Heart right ventricle (tissue), 16 donors: ENCODE measurements around the gene NF2. TPM values are rescaled to one million over a fixed set of nuclear protein-coding genes. Genes with fewer than 3 reads are reported as not detected.

ENCODE experiments used
- ATAC-seq, 8 donors: fragments of 200-7000 bp; cut with Tn5 transposase; one replicate each; pipeline ENCODE4 v1.9.1; 2020; ENCODE audit warnings: mild to moderate bottlenecking in 8 of 8, moderate library complexity in 8 of 8, moderate number of reproducible peaks in 1 of 8
- DNase-seq, 2 donors: peaks; one replicate each; pipeline ENCODE4 v3.0.0-alpha.2; 2020
- H3K27ac ChIP-seq, 10 donors: fragments of 200-600 bp; sonication (generic) in 2 of 10; one replicate each; pipeline versions ENCODE4 v1.5.0 to v1.8.0; 2020 to 2022; ENCODE audit warnings: mild to moderate bottlenecking in 3 of 10
- H3K27me3 ChIP-seq, 7 donors: fragments of 200-600 bp; one replicate each; pipeline ENCODE4 v1.8.0; 2021 to 2022; ENCODE audit warnings: mild to moderate bottlenecking in 2 of 7
- H3K36me3 ChIP-seq, 9 donors: fragments of 200-600 bp; sonication (generic) in 1 of 9; one replicate each; pipeline versions ENCODE4 v1.5.0 to v1.8.0; 2020 to 2022; ENCODE audit warnings: mild to moderate bottlenecking in 2 of 9
- H3K4me1 ChIP-seq, 9 donors: fragments of 200-600 bp; sonication (generic) in 1 of 9; one replicate each; pipeline versions ENCODE4 v1.5.0 to v1.8.0; 2020 to 2022; ENCODE audit warnings: mild to moderate bottlenecking in 4 of 9
- H3K4me3 ChIP-seq, 10 donors: fragments of 200-600 bp; sonication (generic) in 2 of 10; one replicate each; pipeline versions ENCODE4 v1.5.0 to v1.8.0; 2020 to 2022; ENCODE audit warnings: mild to moderate bottlenecking in 7 of 10, moderate library complexity in 2 of 10
- H3K9me3 ChIP-seq, 11 donors: fragments of 200-600 bp in 10 of 11; sonication (generic) in 2 of 11; one replicate each; pipeline versions ENCODE4 v1.5.0 to v1.8.0; 2013 to 2022; ENCODE audit warnings: mild to moderate bottlenecking in 2 of 11, control low read depth in 1 of 11, moderate library complexity in 1 of 11
- WGBS, 2 donors: extraction: QIAGEN DNeasy Blood & Tissue Kit; methylation state at CpG; one replicate each; pipeline ENCODE4 v1.1.7; 2013; ENCODE audit warnings: inconsistent platforms in 1 of 2; 5-methylcytosine and 5-hydroxymethylcytosine counted together
- intact Hi-C, 10 donors: fragments of 100-400 bp; cut with DNase I; formaldehyde crosslinking; loops; one replicate each; pipeline versions ENCODE4 v1.11.1 to v1.14.2; 2022
- polyA plus RNA-seq, 2 donors: library from polyadenylated mRNA; stranded (reverse); fragments of 200-250 nt; gene quantifications; one replicate each; pipeline ENCODE4 v1.2.3, GENCODE V29; 2013
- total RNA-seq, 10 donors: library from RNA; stranded (reverse); fragmentation: NEBNext Ultra II Directional in 3 of 10; extraction: Animal tissue kit (Norgen Biotek cat#: 25700) in 3 of 10; gene quantifications; one replicate each; pipeline versions ENCODE4 v1.2.1 to v1.2.4, GENCODE V29; 2021 to 2023
- TF ChIP-seq, protein P1 (sequence below), 9 donors: fragments of 200-600 bp; sonication (generic) in 2 of 9; IDR thresholded peaks; one replicate each; pipeline versions ENCODE4 v1.5.0 to v1.8.0; 2021 to 2022; ENCODE audit warnings: antibody characterized with exemption in 9 of 9, mild to moderate bottlenecking in 5 of 9, moderate library complexity in 1 of 9
- donor health status: Arrhythmogenic right ventricular cardiomyopathy.
- donor health status: ischemic (EF 13 %, LVEDD 7.1; RV severe dilation, severe dysfunction).
- donor health status: healthy with polysubstance abuse.
- donor health status: DM: no; HTN: yes; CAD: no.
- donor health status: DM: no; HTN: no; CAD: no.
- donor health status: ischemic (EF 25% LVEDD 6.9; RV normal size, moderate dysfunction).
- donor health status: ischemic (EF 25% LVEDD 5.7; RV mildly dilated, moderate dysfunction).
- donor health status: healthy.
- donor health status: DM: yes; HTN: yes; CAD: no.
- donor health status: Ischemic cardiomyopathy.
- donor health status: ischemic (EF 35%, LVEDD 5.7; RV mildly dilated, moderate dysfunction).
- donor health status: nonischemic (EF 11% LVEDD 7.7; RV severe dilation, severe dysfunction).
- donor health status: DM: yes; HTN: yes; CAD: no.
- donor health status: PGD.
- donor health status: ischemic (EF 29% LVEDD 5.4; RV normal size, mild dysfunction).
- donor health status: nonischemic (EF 23%, LVEDD 6.1; RV moderate dilation, normal function).

Gene NF2
- total and polyA plus RNA-seq, 12 donors: 9.7 to 59.4 (median 43.8) TPM

DNA sequence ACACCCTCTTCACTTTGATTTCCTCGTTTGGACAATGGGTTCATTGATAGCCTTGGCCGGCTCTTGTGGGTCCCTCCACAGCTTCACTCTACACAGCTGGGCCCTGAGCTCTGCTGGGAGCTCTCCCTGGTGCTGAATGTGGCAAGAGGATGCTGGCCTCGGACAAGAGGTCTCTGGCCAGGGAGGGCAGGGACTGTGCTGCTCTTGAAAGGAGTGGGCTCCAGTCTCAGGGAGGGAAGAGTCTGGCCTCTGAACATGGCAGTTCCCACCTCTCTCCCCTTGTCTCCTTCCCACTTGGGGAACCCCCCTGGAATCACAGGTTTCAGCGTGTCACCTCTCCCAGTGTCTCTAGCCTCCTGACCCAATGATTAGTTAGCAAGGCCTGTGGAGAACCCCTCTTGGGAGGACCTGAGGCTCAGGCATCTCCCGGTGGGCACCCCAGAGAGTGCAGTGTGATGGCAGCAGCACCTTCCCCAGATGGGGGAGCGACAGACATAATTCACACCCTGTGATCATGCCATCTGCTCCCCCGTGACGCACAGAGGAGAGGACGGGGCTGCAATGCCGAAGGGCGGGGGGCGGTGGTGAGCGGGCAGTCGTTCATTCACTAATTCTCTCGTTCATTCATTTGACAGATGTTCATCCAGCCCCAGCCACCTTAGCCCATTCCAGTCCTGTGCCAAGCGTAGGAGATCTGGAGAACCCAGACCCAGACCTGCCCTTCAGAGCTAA lies 113.5 kb downstream of the NF2 start:
- TF ChIP-seq, protein P1, sequence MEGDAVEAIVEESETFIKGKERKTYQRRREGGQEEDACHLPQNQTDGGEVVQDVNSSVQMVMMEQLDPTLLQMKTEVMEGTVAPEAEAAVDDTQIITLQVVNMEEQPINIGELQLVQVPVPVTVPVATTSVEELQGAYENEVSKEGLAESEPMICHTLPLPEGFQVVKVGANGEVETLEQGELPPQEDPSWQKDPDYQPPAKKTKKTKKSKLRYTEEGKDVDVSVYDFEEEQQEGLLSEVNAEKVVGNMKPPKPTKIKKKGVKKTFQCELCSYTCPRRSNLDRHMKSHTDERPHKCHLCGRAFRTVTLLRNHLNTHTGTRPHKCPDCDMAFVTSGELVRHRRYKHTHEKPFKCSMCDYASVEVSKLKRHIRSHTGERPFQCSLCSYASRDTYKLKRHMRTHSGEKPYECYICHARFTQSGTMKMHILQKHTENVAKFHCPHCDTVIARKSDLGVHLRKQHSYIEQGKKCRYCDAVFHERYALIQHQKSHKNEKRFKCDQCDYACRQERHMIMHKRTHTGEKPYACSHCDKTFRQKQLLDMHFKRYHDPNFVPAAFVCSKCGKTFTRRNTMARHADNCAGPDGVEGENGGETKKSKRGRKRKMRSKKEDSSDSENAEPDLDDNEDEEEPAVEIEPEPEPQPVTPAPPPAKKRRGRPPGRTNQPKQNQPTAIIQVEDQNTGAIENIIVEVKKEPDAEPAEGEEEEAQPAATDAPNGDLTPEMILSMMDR (IDR thresholded peaks at IDR 0.05): no peak
- no peaks in the 10 kb centered on the region for H3K9me3 ChIP-seq
- H3K27ac ChIP-seq: no peak overlapping the region
- no peaks in the 10 kb centered on the region for H3K36me3 ChIP-seq
- WGBS, 2 donors: 63 to 65% methylated on average over 16 of the region's 16 CpGs
- H3K27me3 ChIP-seq: peaks cover 16 to 67% (median 53%) of the 10 kb centered on the region in 7 donors
- peaks cover 0 to 3% (median 0%) of the 10 kb centered on the region in 9 donors for H3K4me1 ChIP-seq
- ATAC-seq: peak; percentile 56 to 83 (median 70)
- intact Hi-C loops: loop anchor here in 1 of 10 donors (10.0 kb wide), 1 partner anchor 288 kb away; no protein-coding TSS in a partner anchor
- DNase-seq: peak; percentile 54 to 56
- H3K4me3 ChIP-seq: no peak overlapping the region

DNA sequence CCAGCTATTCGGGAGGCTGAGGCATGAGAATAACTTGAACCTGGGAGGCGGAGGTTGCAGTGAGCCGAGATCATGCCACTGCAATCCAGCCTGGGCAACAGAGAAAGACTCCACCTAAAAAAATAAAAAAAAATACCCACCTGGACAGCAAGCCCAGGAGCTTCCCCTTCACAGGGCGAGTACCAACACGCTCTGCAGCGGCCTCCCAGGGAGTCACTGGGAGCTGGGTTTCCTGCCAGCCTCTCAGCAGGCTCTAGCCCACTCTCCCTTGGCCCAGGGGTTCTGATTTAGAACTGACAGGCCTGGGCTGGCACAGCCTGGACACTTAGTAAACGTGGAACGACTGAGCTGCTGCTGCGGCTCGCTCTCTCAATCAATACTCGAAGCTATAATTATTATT lies 114.4 kb downstream of the NF2 start:
- H3K27ac ChIP-seq: no peak overlapping the region
- no peaks in the 10 kb centered on the region for H3K36me3 ChIP-seq
- TF ChIP-seq, protein P1 (IDR thresholded peaks at IDR 0.05): no peak
- DNase-seq: no peak
- intact Hi-C loops: loop anchor here in 1 of 10 donors (10.0 kb wide), 1 partner anchor 287 kb away; no protein-coding TSS in a partner anchor
- H3K27me3 ChIP-seq: peaks cover 16 to 75% (median 55%) of the 10 kb centered on the region in 7 donors
- H3K4me1 ChIP-seq: peaks cover 0 to 3% (median 0%) of the 10 kb centered on the region in 9 donors
- no peaks in the 10 kb centered on the region for H3K9me3 ChIP-seq
- no peak for ATAC-seq
- H3K4me3 ChIP-seq: no peak overlapping the region
- WGBS, 2 donors: 88% methylated on average over 11 of the region's 11 CpGs

DNA sequence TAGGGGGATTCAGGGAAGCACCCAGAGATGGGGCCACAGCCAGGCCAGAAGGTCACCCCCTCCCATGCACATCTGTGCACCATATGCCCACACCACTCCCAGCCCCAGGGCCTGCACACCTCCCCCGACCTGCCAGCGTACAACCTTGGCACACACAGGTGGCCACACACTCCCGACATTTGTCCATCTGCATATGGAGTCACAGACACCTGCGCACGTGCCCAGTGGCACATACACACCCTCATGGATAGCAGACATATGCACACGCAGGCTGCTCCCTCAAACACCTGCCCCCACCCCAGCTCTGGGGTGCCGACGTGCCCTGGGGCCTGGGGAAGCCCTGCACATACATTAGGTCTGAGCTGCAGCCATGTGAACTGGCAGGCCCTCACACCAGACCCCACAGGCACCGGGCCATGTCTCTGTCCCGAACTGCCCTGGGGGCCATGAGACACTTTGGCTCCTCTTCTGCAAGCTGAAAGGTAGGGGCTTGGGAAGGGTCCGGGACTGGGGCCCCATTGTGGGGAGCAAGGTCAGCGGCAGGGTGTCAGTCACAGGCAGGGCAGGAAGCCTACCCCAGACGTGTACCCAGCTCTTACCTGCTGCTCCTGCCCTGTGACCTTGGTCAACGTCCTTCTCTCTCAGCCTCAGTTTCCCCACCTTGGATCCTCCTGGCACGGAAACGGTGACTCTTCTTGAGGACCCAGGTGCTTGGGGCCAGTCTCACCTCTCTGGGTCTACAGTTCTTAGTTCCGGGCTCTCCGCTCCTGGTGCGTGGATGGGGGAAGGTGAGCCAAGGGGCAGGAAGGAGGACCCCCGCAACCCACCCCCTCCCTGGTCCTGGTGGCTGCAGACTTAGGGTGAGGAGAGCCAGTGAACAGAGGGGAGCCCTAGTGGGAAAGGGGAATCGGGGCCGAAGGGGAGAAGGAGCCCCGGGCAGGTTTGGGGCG lies 115.8 kb downstream of the NF2 start:
- Histone ChIP-seq H3K4me1 (peaks cover 0 to 3% (median 0%) of the 10 kb centered on the region in 9 donors), H3K4me3 (no peak overlapping the region), H3K27me3 (peaks cover 11 to 83% (median 56%) of the 10 kb centered on the region in 7 donors), H3K9me3 (no peaks in the 10 kb centered on the region), H3K36me3 (no peaks in the 10 kb centered on the region), H3K27ac (no peak overlapping the region)
- TF ChIP-seq, protein P1 (IDR thresholded peaks at IDR 0.05): no peak
- ATAC-seq: no peak
- whole genome bisulfite sequencing, 2 donors: 45 to 50% methylated on average over 21 to 24 of the region's 24 CpGs
- DNase-seq: no peak
- intact Hi-C loops: loop anchor here in 1 of 10 donors (10.0 kb wide), 1 partner anchor 286 kb away; no protein-coding TSS in a partner anchor
